Adrenal gland (tissue), 12 donors: ENCODE results near the gene SAA4. TPM values are rescaled to one million over a fixed set of nuclear protein-coding genes. Genes with fewer than 3 reads are reported as not detected.

Source experiments
- DNase-seq, 7 donors: peaks; one replicate each; pipeline ENCODE4 v3.0.0-alpha.2; 2019 to 2020
- H3K27ac ChIP-seq, 5 donors: fragments of 200-600 bp; sonication (generic) in 4 of 5; 1 replicate in 3 of 5; 2 replicates in 2 of 5; pipeline versions ENCODE4 v1.5.1 to v1.8.0; 2016 to 2020; ENCODE audit warnings: mild to moderate bottlenecking in 1 of 5
- H3K27me3 ChIP-seq: fragments of 200-600 bp; 2 replicates; pipeline ENCODE4 v1.8.0; 2021
- H3K36me3 ChIP-seq, 2 donors: fragments of 200-600 bp; replicated peaks in 1 of 2; 1 replicate in 1 of 2; 2 replicates in 1 of 2; pipeline versions ENCODE4 v1.5.1 to v1.8.0; 2018 to 2022
- H3K4me1 ChIP-seq, 2 donors: fragments of 200-600 bp; replicated peaks in 1 of 2; 1 replicate in 1 of 2; 2 replicates in 1 of 2; pipeline versions ENCODE4 v1.5.1 to v1.8.0; 2018 to 2021
- H3K4me3 ChIP-seq, 4 donors: fragments of 200-600 bp; sonication (generic) in 3 of 4; one replicate each; pipeline ENCODE4 v1.5.1; 2016 to 2018
- H3K9me3 ChIP-seq, 3 donors: fragments of 200-600 bp; sonication (generic) in 1 of 3; replicated peaks in 1 of 3; 1 replicate in 2 of 3; 2 replicates in 1 of 3; pipeline versions ENCODE4 v1.5.1 to v1.8.0; 2016 to 2021
- CTCF ChIP-seq, 6 experiments: fragments of 450-650 bp in 4 of 6; fragments of 200-600 bp in 2 of 6; sonication (generic) in 1 of 6; IDR thresholded peaks; 1 replicate in 5 of 6; 2 replicates in 1 of 6; pipeline versions ENCODE4 v1.5.1 to v1.8.0; 2016 to 2021; ENCODE audit warnings: antibody characterized with exemption in 6 of 6, mild to moderate bottlenecking in 2 of 6, moderate library complexity in 1 of 6
- POLR2A ChIP-seq, 2 donors: fragments of 450-650 bp; IDR thresholded peaks; one replicate each; pipeline ENCODE4 v1.6.1; 2017; ENCODE audit warnings: antibody characterized with exemption in 2 of 2, mild to moderate bottlenecking in 2 of 2, moderate library complexity in 1 of 2
- WGBS, 4 donors: extraction: QIAGEN DNeasy Blood & Tissue Kit in 2 of 4; methylation state at CpG; one replicate each; pipeline versions ENCODE4 v1.1.5 to v1.1.7; 2013 to 2017; 5-methylcytosine and 5-hydroxymethylcytosine counted together
- intact Hi-C, 2 donors: fragments of 100-400 bp; cut with DNase I; formaldehyde crosslinking; loops; one replicate each; pipeline versions ENCODE4 v1.14.1 to v1.15.0; 2022 to 2023
- polyA plus RNA-seq, 3 donors: library from polyadenylated mRNA; stranded (reverse); fragments of 200-250 nt in 2 of 3; fragments of 350-450 nt in 1 of 3; fragmentation: Illumina TruSeq in 1 of 3; extraction: RNeasy Lipid Tissue Mini Kit (QIAGEN cat#74804) in 1 of 3; gene quantifications; one replicate each; pipeline ENCODE4 v1.2.3, GENCODE V29; 2013 to 2014
- total RNA-seq, 9 donors: library from RNA; depleted of rRNA in 4 of 9; stranded (reverse); fragments of >200 nt in 4 of 9; fragments of 120-200 nt in 1 of 9; fragmentation: NEBNext Ultra II Directional in 1 of 9; extraction: Animal tissue kit (Norgen Biotek cat#: 25700) in 1 of 9; gene quantifications; one replicate each; pipeline versions ENCODE4 v1.1.0 to v1.2.4, GENCODE V29; 2013 to 2023
- donor health status: healthy with polysubstance abuse.
- donor health status: Bipolar disorder and iron deficiency.
- donor health status: DM: yes; HTN: yes; CAD: no.
- donor health status: DM: no; HTN: no; CAD: no.
- donor health status: DM: no; HTN: no; CAD: no.
- donor health status: DM: yes; HTN: yes; CAD: no.

Gene SAA4
- total and polyA plus RNA-seq, 12 donors: 0.32 to 4.2 (median 1.2) TPM; not detected in 4

DNA sequence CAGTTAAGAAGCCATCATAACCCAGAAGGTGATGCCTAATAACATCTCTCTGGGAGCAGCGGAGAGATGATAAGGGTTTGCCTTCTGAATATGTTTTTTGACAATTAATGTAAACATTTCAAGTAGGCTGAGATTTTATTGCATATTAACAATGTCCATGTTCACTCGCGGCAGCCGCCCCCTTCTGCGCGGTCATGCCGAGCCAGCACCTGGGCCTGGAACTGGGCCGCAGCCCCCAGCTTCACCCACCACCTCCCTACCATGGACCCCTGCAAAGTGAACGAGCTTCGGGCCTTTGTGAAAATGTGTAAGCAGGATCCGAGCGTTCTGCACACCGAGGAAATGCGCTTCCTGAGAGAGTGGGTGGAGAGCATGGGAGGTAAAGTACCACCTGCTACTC lies 25.1 kb upstream of the SAA4 start:
- H3K36me3 ChIP-seq: no peaks in the 10 kb centered on the region
- no peak overlapping the region for H3K27ac ChIP-seq
- intact Hi-C loops: no loop called here
- H3K4me3 ChIP-seq: no peak overlapping the region
- TF ChIP-seq POLR2A (IDR thresholded peaks at IDR 0.05) (no peak), CTCF (IDR thresholded peaks at IDR 0.05) (no peak)
- H3K4me1 ChIP-seq: no peaks in the 10 kb centered on the region
- H3K27me3 ChIP-seq: no peaks in the 10 kb centered on the region
- WGBS, 4 donors: 93 to 97% (median 95%) methylated on average over 14 of the region's 14 CpGs
- H3K9me3 ChIP-seq: no peaks in the 10 kb centered on the region
- no peak for DNase-seq

- TF ChIP-seq CTCF (IDR thresholded peaks at IDR 0.05) (no peak), POLR2A (IDR thresholded peaks at IDR 0.05) (no peak)
- intact Hi-C loops: no loop called here
- no peak for DNase-seq
- Histone ChIP-seq H3K4me1 (no peaks in the 10 kb centered on the region), H3K9me3 (no peaks in the 10 kb centered on the region), H3K27ac (no peak overlapping the region), H3K27me3 (no peaks in the 10 kb centered on the region), H3K4me3 (no peak overlapping the region), H3K36me3 (no peaks in the 10 kb centered on the region)
These were observed 22.7 kb upstream of the SAA4 start for GRCh38 chr11:18259259-18259658.

DNA sequence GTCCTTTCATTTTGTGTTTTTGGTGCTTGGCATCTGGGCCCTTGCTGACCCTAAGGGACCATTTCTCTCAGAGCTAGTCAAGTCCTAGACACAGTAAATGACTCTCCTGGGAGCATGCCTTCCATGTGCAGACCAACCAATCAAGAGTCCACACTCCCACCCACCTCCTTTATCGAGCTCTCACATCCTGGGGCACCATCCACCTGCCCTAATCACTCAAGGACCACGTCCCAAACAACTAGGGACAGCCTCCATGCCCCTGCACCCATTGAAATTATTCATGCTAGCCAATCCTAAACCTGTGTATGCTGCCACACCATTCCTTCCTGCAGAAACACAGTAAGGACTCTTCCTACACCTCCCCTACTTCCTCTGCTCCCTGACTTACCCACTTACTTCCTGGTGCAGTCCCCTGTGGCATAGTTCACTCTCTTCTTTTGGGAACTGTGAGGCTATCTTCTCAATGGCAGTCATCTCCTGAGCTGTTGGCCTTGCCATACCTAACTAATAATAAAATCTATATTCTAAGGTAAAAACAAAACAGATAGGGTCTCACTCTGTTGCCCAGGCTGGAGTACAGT lies 18.3 kb upstream of the SAA4 start:
- intact Hi-C loops: no loop called here
- DNase-seq: no peak
- Histone ChIP-seq H3K36me3 (no peaks in the 10 kb centered on the region), H3K27ac (no peak overlapping the region), H3K4me3 (no peak overlapping the region), H3K9me3 (no peaks in the 10 kb centered on the region), H3K4me1 (no peaks in the 10 kb centered on the region), H3K27me3 (no peaks in the 10 kb centered on the region)
- WGBS, 4 donors: 54 to 79% (median 69%) methylated on average over 2 of the region's 2 CpGs
- TF ChIP-seq POLR2A (IDR thresholded peaks at IDR 0.05): no peak
- TF ChIP-seq CTCF (IDR thresholded peaks at IDR 0.05): no peak

GRCh38 chr11:18253778-18254338 lies 17.3 kb upstream of the SAA4 start:
- no peak overlapping the region for H3K27ac ChIP-seq
- intact Hi-C loops: no loop called here
- TF ChIP-seq POLR2A (IDR thresholded peaks at IDR 0.05): no peak
- TF ChIP-seq CTCF (IDR thresholded peaks at IDR 0.05): no peak
- no peaks in the 10 kb centered on the region for H3K36me3 ChIP-seq
- WGBS, 4 donors: 78 to 88% (median 85%) methylated on average over 9 to 11 of the region's 11 CpGs
- H3K27me3 ChIP-seq: no peaks in the 10 kb centered on the region
- no peak overlapping the region for H3K4me3 ChIP-seq
- no peaks in the 10 kb centered on the region for H3K9me3 ChIP-seq
- no peaks in the 10 kb centered on the region for H3K4me1 ChIP-seq
- DNase-seq: no peak
